HG02588 (cell line): ENCODE data around the gene HOXA9.

ENCODE experiments used
- ATAC-seq: cut with Tn5 transposase; IDR thresholded peaks from one replicate; pipeline ENCODE4 v1.9.1; 2021; ENCODE audit warnings: mild to moderate bottlenecking, moderate library complexity; ENCODE audit not compliant: unreplicated experiment

Gene HOXA9

DNA sequence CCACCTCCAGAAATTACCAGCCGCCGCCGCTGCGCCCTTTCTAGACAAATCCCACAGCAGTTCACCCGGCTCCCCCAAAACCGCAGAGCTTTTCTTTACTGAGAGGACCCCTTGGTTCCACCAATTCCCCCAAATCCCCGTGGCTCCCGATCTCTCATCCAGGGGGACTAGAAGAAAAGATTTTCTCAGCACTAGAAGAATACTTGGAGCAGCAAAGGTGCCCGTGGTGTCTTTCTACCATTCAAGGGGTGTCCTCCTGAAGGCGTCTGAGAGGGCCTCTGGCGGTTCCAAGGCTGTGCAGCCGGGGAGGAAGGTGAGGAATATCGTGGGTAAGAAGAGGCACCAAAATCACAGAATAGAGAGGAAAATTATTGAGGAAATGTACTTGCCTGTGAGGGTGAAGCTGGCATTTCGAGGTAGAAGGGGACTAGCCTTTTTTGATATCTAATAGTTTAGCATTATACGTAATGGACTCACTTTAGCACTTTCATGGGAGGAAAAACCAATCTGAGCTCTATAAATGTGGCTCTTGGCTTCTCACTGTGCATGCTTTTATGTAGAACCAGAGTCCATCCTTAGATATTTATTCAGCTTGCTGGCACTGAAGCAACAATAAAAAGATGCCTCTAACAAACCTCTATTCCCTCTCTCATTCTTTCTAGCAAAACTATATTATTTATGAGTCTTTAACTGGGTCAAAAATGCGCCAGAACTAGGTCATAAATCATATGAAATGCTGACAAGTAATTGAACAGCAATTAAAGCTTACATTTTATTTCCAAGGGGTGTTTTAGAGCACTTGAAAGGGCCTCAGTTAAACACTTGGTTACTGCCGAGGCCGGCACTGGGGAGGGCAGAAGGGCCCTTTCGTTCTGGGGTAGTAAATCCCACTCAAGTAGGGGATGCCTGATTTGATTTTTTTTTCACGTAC is 49.0 kb downstream of the HOXA9 start:
- no peak for ATAC-seq

DNA sequence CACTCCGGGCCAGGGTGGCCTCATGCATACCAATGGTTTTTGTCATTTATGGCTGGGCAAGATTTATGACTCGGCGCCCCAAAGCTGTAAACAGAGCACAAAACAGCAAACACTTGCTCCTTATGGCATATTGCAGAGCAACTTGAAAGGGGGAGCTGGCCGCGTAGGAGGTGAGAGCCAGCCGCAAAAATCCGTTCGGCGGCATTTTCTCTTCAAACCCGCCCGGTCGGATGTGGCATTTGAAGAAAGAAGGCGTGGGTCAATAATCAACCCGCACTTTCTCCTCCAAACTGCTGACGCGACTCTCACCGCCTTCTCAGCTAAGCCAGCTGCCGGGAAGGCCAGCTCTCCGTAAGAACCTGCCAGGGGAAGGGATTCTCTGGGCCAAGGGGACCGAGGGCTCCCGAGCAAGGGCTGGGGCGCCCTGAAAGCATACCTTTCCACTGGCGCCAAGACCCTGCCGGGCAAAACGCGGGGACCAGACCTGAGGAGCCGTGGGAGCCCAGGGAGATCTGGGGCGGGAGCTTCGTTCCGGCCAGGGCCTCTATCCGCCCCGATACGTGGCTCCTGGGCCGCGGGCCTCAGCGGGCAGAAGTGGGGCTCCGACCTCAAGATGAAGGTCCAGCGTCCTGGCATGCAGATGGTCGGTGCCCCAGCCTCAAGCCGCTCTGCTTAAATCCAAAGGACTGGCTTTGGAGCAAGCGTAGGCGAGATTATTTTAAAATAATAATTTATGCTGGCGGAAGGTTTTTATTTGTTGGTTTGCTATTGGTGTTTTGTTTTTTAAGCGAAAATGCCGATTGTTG is 49.9 kb downstream of the HOXA9 start:
- no peak for ATAC-seq

DNA sequence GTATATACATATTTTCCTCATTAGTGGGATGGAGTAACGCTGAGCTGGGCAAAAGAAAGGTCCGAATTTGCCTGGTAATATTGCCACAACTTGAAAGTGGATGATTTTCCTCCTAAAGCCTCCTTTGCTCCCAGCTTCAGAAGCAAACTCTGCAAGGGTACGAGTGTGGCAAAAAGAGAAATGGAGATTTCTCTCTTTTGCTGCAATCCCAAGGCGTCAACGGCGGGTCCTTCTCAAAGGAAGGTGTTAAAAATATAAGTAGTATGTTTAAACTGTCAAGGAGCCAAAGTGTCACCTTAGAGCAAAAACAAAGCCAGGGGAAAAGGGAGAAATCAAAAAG is 50.5 kb downstream of the HOXA9 start:
- no peak for ATAC-seq

DNA sequence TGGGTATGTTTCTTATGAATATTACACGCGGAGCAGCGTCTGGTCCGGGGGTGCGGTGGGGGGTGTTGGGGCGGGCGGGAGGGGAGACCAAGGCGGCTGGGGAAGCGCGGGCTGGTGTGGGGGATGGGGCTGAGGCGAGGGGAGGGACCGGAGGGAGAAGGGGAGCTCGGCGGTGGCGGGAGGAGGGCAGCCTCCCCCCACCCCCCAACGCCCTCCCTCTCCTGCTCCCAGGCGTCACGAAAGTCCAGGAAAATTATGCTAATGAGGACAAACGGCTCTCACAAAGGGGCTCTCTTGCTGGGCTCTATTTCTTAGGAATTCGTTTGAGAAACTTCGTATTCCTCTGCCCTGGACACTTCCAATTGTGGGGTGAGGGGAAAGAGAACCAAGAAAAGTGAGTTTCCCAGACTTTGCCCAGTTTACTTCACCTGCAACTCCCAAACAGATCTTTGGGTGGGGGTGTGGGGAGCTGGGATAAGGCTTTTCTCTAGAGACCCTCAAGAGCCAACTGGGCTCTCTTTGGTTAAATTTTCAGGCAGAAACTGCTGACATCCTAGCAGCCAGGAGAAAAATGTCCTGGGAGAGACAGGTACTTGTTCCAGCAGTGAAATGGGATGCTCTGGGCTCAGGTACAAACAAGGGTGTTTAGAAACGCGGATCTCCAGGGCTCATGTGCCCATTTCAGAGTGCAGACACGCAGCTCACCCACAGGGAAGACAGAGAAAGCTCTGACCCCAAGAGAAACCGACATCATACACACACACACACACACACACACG is 51.2 kb downstream of the HOXA9 start:
- no peak for ATAC-seq

DNA sequence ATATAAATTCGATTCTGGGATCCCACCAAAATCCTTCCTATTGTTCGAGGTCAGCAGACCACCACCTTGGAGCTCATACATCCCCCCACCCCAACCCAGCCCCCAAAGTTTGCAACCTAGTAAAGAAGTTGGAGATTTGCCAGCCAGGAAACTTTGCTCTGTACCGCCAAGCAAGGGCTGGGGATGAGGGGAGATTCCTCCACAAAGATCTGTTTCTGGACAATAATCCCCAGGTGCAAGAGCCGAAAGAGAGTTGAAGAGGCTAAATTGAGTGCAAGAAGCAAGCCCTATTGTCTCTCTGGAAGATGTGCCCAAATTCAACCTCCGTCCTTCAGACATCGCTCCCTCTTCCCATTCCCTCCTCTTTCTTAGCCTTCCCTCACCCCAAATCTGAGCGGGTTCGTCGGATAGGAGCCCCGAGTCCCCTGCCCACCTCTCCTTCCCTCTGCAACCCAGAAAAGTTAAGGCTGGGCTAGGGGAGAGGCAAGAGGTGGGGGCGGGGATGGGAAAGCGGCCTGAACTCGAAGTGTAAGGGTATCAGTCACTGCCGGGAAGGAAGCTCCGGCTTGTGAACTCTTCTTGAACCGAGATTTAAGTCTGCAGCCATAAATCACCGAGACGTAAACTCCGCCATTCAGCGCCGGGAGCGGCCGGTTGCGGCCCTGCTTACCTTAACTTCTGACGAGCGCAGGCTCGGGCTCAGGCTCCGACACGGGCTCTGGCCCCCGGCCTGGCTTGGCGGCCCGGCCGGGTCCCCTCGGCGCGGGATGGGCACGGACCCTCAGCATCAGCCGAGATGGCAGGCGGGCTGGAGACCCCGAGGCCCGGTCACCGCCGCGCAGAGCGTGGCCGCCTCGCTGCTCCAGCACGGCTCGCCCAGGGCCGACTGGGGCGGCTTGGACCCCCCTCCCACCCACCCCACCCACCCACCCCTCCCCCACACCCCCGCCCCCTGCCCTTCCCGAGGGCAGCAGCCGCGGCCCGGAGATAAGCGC is 52.1 kb downstream of the HOXA9 start:
- ATAC-seq: no peak
